HL-60 (cell line): ENCODE data around the gene CASP8AP2.

ENCODE experiments used
- CTCF ChIP-seq: IDR thresholded peaks from one replicate; pipeline ENCODE4 v1.5.1; 2011; ENCODE audit warnings: low read length, control low read depth, inconsistent platforms; ENCODE audit not compliant: insufficient read depth
- POLR2AphosphoS5 ChIP-seq: IDR thresholded peaks from 2 replicates; pipeline ENCODE4 v1.6.1; 2012; ENCODE audit warnings: low read depth
- SPI1 ChIP-seq: IDR thresholded peaks from 2 replicates; pipeline ENCODE4 v1.6.1; 2012; ENCODE audit warnings: low read depth, mild to moderate bottlenecking, borderline replicate concordance
- TF ChIP-seq, protein P1 (sequence below): IDR thresholded peaks from 2 replicates; pipeline ENCODE4 v1.6.1; 2012; ENCODE audit warnings: low read depth; ENCODE audit not compliant: insufficient replicate concordance

- TF ChIP-seq CTCF (no peak), POLR2AphosphoS5 (no peak), SPI1 (no peak)
- TF ChIP-seq, protein P1, sequence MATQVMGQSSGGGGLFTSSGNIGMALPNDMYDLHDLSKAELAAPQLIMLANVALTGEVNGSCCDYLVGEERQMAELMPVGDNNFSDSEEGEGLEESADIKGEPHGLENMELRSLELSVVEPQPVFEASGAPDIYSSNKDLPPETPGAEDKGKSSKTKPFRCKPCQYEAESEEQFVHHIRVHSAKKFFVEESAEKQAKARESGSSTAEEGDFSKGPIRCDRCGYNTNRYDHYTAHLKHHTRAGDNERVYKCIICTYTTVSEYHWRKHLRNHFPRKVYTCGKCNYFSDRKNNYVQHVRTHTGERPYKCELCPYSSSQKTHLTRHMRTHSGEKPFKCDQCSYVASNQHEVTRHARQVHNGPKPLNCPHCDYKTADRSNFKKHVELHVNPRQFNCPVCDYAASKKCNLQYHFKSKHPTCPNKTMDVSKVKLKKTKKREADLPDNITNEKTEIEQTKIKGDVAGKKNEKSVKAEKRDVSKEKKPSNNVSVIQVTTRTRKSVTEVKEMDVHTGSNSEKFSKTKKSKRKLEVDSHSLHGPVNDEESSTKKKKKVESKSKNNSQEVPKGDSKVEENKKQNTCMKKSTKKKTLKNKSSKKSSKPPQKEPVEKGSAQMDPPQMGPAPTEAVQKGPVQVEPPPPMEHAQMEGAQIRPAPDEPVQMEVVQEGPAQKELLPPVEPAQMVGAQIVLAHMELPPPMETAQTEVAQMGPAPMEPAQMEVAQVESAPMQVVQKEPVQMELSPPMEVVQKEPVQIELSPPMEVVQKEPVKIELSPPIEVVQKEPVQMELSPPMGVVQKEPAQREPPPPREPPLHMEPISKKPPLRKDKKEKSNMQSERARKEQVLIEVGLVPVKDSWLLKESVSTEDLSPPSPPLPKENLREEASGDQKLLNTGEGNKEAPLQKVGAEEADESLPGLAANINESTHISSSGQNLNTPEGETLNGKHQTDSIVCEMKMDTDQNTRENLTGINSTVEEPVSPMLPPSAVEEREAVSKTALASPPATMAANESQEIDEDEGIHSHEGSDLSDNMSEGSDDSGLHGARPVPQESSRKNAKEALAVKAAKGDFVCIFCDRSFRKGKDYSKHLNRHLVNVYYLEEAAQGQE: no peak
Observed at GRCh38 chr6:89917801-89918366, 88.2 kb downstream of the CASP8AP2 start.
